ENCODE results near the gene KANSL1.

- TF ChIP-seq CTCF (IDR thresholded peaks at IDR 0.05) (no peak), POLR2A (IDR thresholded peaks at IDR 0.05) (no peak), EP300 (IDR thresholded peaks at IDR 0.05) (no peak)
Measured at GRCh38 chr17:46140645-46141197, 52.5 kb downstream of the KANSL1 start.
